Osteoblast (primary cell): Measurements from ENCODE around the gene SERPINA4. TPM values are rescaled to one million over a fixed set of nuclear protein-coding genes. Genes with fewer than 3 reads are reported as not detected.
A peak's percentile ranks its signal among the peaks of the same experiment; 100 is the strongest.

ENCODE experiments used
- DNase-seq: peaks from one replicate; pipeline ENCODE4 v3.0.0; 2011; ENCODE audit warnings: low spot score, mixed read lengths; ENCODE audit not compliant: insufficient read length; ENCODE audit errors: missing footprints
- H2AFZ ChIP-seq: 2 replicates; pipeline ENCODE4 v1.6.0; 2011; ENCODE audit warnings: mild to moderate bottlenecking, low read length
- H3K27ac ChIP-seq: 2 replicates; pipeline ENCODE4 v1.5.1; 2011; ENCODE audit warnings: mild to moderate bottlenecking, low read depth, low read length, moderate library complexity
- H3K27me3 ChIP-seq: 2 replicates; pipeline ENCODE4 v1.6.0; 2012; ENCODE audit warnings: mild to moderate bottlenecking, control low read depth, inconsistent platforms, low read length, moderate library complexity; ENCODE audit not compliant: insufficient read depth
- H3K36me3 ChIP-seq: 2 replicates; pipeline ENCODE4 v1.5.1; 2011; ENCODE audit warnings: mild to moderate bottlenecking, low read length, control low read depth, moderate library complexity; ENCODE audit not compliant: insufficient read depth
- H3K4me1 ChIP-seq: 2 replicates; pipeline ENCODE4 v1.5.1; 2011; ENCODE audit warnings: mild to moderate bottlenecking, low read length, control low read depth, moderate library complexity; ENCODE audit not compliant: insufficient read depth
- H3K4me2 ChIP-seq: 2 replicates; pipeline ENCODE4 v1.6.0; 2011; ENCODE audit warnings: mild to moderate bottlenecking, low read length; ENCODE audit not compliant: insufficient read depth
- H3K4me3 ChIP-seq: fragments of 200-600 bp; sonication (generic); 3 replicates; pipeline ENCODE4 v1.5.1; 2012; ENCODE audit warnings: mild to moderate bottlenecking, low read length, inconsistent platforms; ENCODE audit not compliant: insufficient read depth
- H3K79me2 ChIP-seq: 2 replicates; pipeline ENCODE4 v1.6.0; 2012; ENCODE audit warnings: mild to moderate bottlenecking, low read length, control low read depth, inconsistent platforms; ENCODE audit not compliant: insufficient read depth
- H3K9me3 ChIP-seq: 2 replicates; pipeline ENCODE4 v1.5.1; 2011; ENCODE audit warnings: low read depth, low read length, control low read depth
- H4K20me1 ChIP-seq: 2 replicates; pipeline ENCODE4 v1.6.0; 2012; ENCODE audit warnings: mild to moderate bottlenecking, low read length, control low read depth; ENCODE audit not compliant: insufficient read depth
- total RNA-seq: library from RNA; depleted of rRNA; stranded (reverse); fragments of >200 nt; gene quantifications from 2 replicates; pipeline ENCODE4 v1.2.3, GENCODE V29; 2012
- TF ChIP-seq, protein P1 (sequence below): IDR thresholded peaks from 2 replicates; pipeline ENCODE4 v1.5.1; 2011; ENCODE audit warnings: mild to moderate bottlenecking, low read depth, low read length, moderate library complexity; ENCODE audit errors: extremely low read depth

SERPINA4 gene
- total RNA-seq, 1 donor = not detected

DNA sequence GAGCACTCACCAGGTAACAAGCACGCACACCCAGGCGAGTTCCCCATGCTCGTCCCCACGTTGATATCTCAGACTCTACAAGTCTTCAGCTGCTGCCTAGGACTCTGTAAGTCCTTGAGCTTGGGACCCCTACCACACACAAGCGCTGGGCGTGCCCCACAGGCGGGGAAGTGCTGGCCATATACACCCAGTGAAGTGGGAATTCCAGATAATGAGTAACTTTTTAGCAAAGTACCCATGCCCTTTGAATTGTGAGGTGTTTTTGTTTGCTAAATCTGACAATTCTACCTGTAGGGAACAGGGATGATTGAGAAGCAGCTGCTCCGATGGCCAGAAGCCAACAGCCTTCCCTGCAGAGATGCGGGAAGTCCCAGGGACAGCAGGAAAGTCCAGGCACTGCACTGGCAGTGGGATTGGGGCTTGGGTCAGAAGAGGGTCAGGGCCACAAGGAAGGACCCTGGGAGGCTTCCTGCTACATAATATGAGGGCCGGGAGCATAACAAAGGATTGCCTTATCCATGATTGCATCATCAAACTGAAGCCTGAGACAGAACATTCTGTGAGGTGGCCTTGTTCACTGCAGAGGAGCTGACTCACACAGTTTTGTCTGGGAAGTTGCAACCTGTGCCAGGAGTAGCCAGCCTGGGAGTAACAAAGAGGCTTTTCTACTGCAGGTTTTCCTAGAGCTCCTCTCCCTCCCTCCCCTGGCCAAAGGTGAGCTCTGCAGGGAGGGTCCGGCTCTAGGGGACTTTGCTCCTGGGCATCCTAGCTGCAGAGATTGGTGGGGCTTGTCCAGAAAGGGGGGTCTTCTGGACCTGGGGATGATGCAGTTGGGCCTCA lies 37.8 kb downstream of the SERPINA4 start:
- TF ChIP-seq, protein P1, sequence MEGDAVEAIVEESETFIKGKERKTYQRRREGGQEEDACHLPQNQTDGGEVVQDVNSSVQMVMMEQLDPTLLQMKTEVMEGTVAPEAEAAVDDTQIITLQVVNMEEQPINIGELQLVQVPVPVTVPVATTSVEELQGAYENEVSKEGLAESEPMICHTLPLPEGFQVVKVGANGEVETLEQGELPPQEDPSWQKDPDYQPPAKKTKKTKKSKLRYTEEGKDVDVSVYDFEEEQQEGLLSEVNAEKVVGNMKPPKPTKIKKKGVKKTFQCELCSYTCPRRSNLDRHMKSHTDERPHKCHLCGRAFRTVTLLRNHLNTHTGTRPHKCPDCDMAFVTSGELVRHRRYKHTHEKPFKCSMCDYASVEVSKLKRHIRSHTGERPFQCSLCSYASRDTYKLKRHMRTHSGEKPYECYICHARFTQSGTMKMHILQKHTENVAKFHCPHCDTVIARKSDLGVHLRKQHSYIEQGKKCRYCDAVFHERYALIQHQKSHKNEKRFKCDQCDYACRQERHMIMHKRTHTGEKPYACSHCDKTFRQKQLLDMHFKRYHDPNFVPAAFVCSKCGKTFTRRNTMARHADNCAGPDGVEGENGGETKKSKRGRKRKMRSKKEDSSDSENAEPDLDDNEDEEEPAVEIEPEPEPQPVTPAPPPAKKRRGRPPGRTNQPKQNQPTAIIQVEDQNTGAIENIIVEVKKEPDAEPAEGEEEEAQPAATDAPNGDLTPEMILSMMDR = no peak
- Histone ChIP-seq H3K4me1 (peaks cover 35% of the 10 kb centered on the region), H3K9me3 (no peaks in the 10 kb centered on the region), H3K79me2 (no peaks in the 10 kb centered on the region), H3K4me2 (peak overlapping the region; percentile 33), H2AFZ (peak overlapping the region; percentile 53), H3K36me3 (no peaks in the 10 kb centered on the region), H4K20me1 (no peaks in the 10 kb centered on the region), H3K4me3 (no peak overlapping the region), H3K27ac (peak overlapping the region; percentile 79), H3K27me3 (no peaks in the 10 kb centered on the region)
- peak; percentile 88 for DNase-seq

DNA sequence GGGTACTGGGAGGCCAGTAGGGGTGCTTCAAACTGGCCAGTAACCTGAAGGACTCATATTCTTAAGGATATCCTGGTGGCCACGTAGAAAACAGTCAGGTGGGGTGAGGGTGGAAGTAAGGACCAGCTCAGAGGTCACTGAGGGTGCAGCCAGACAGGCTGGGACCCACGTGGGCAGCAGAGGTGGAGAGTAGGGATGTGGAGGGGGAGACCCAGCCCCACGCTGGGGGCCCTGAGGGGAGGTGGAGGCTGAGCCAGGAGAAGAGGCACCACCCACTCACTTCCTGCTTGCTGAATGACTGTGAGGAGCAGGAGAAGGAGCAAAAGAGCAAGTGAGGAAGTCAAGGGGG lies 38.4 kb downstream of the SERPINA4 start:
- no peaks in the 10 kb centered on the region for H3K36me3 ChIP-seq
- no peak for DNase-seq
- H3K4me2 ChIP-seq = peak overlapping the region; percentile 33
- no peaks in the 10 kb centered on the region for H3K27me3 ChIP-seq
- H3K4me3 ChIP-seq = no peak overlapping the region
- H3K9me3 ChIP-seq = no peaks in the 10 kb centered on the region
- no peak overlapping the region for H2AFZ ChIP-seq
- no peaks in the 10 kb centered on the region for H3K79me2 ChIP-seq
- peak overlapping the region; percentile 79 for H3K27ac ChIP-seq
- H3K4me1 ChIP-seq = peaks cover 35% of the 10 kb centered on the region
- no peaks in the 10 kb centered on the region for H4K20me1 ChIP-seq
- TF ChIP-seq, protein P1 = no peak

DNA sequence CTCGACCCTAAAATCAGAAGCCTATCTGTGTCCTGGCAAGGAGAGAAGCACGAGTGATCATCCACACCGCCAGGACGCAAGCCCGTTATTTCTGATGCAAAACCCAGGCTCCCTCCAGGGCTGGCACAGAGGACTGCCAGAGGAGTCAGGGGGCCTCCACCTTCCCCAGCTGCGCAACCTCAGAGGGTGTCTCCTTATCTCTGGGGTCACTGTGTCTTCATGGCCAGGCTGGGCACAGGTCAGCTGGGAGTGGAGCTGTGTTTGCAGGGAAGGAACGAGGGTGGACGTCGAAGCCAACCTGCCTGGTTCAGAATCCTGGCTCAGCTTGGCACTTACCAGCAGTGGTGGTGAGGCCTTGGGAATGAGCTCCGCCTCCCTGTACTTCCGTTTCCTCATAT lies 38.9 kb downstream of the SERPINA4 start:
- Histone ChIP-seq H3K79me2 (no peaks in the 10 kb centered on the region), H2AFZ (no peak overlapping the region), H3K27ac (peak overlapping the region; percentile 79), H3K9me3 (no peaks in the 10 kb centered on the region), H3K36me3 (no peaks in the 10 kb centered on the region), H3K4me1 (peaks cover 35% of the 10 kb centered on the region), H3K4me3 (no peak overlapping the region), H4K20me1 (no peaks in the 10 kb centered on the region), H3K4me2 (peak overlapping the region; percentile 52), H3K27me3 (no peaks in the 10 kb centered on the region)
- no peak for DNase-seq
- TF ChIP-seq, protein P1 = no peak

DNA sequence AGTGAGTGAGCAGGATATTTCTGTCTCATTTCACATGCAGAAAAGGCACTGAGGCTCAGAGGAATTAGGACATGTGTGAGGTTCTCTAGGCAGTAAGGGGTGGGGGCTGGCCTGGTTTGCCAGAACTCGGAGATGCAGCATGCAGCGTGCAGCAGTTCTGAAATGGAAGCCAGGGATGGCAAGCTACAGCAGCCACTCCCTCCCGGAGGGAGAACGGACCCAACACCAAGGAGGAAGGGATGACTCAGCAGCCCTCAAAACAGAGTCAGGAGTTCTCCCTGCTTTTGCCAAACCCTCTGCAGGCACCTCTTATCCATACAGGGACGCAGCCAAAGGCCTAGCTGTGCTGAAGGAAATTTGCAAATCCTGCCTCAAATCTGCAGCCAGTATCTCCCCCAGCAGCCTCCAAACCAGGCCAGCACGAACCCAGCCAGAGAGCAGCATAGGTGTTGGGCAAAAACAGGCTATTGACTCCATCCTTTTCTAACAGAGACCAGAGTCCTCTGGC lies 40.7 kb downstream of the SERPINA4 start:
- Histone ChIP-seq H3K79me2 (no peaks in the 10 kb centered on the region), H3K4me2 (peak overlapping the region; percentile 55), H3K4me3 (no peak overlapping the region), H3K27me3 (no peaks in the 10 kb centered on the region), H3K9me3 (no peaks in the 10 kb centered on the region), H3K36me3 (no peaks in the 10 kb centered on the region), H2AFZ (peak overlapping the region; percentile 95), H3K27ac (peak overlapping the region; percentile 86), H3K4me1 (peaks cover 39% of the 10 kb centered on the region), H4K20me1 (no peaks in the 10 kb centered on the region)
- peak; percentile 91 for DNase-seq
- TF ChIP-seq, protein P1 = no peak
